Measurements from ENCODE around the gene C4orf50. TPM values are rescaled to one million over a fixed set of nuclear protein-coding genes. Genes with fewer than 3 reads are reported as not detected.

The C4orf50 gene
- total and polyA plus RNA-seq, 2 experiments from 2014 or later: 0.06 to 0.31 TPM

DNA sequence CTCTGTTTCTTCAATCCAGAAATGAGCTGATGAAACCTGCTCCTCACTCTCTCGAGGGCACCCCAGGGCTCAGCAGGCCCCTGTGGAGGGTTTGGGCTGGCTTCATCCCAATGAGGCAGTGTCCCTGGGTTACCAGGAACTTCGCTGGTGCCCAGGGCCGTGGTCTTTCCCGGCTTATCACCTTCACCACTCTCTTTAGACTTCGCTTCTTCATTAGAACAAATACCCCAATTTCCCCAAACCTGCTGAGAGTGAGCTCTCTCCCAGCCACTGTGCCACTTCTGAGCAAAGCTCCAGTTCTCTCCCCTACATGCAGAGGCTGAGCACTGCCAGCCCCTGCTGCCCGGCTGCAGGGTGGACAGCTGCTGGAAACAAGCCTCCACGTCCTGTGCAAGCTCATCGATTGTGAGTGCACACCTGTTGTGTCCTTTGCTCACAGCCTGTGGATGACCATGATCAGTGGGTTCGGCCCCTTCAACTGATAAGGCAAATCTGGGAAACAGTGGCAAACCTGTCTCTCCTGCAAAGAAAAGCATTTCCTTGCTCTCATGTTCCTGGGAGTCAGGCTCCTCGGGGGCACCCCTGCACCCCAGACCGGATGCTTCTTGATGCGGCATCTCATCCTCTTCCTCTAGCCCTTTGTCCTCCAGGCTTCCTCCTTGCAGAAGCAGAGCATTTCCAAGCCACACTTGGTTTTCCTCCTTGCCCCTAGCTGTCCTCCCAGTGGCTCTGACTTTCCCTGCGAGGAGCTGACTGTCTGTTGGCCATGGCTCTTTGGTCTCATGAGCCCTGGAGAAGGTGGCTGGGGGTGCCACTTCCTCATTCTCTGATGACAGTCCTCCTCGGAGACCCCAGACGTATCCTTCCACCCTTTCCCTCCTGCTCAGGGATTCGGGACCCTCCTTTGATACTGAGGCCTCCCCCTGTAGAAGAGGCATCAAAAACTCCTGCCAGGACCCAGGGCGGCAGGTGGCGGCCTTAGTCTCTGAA lies 28.7 kb downstream of the C4orf50 start:
- H3K4me1 Mint-ChIP-seq: no peaks in the 10 kb centered on the region; the same call in 2 of the 3 replicates
- H3K27ac Mint-ChIP-seq: no peak overlapping the region
- Histone ChIP-seq H3K4me3 (no peak overlapping the region), H2AFZ (no peak overlapping the region), H3K27ac (ENCODE audit: low read depth) (no peak overlapping the region), H4K20me1 (replicated peaks; ENCODE audit: insufficient read depth) (no peaks in the 10 kb centered on the region), H3K4me2 (no peak overlapping the region), H3K9me2 (ENCODE audit: insufficient read depth) (peaks cover 3% of the 10 kb centered on the region; the same call in 1 of the 2 replicates), H3F3A (replicated peaks; ENCODE audit: low read depth) (no peaks in the 10 kb centered on the region), H3K36me3 (ENCODE audit: insufficient read depth) (no peaks in the 10 kb centered on the region), H3K27me3 (ENCODE audit: insufficient read depth) (no peaks in the 10 kb centered on the region), H3K79me2 (replicated peaks; ENCODE audit: insufficient read depth) (no peaks in the 10 kb centered on the region), H3K4me1 (ENCODE audit: insufficient read depth) (no peaks in the 10 kb centered on the region)
- TF ChIP-seq EZH2 (IDR thresholded peaks at IDR 0.05; ENCODE audit: low read depth, unreplicated experiment) (no peak), EZH2phosphoT487 (IDR thresholded peaks at IDR 0.05; ENCODE audit: unreplicated experiment) (no peak), NANOG (IDR thresholded peaks at IDR 0.05; ENCODE audit: borderline replicate concordance) (no peak)
- peaks cover 9% of the 10 kb centered on the region for H3K27me3 Mint-ChIP-seq (ENCODE audit: insufficient read depth, low read depth, poor library complexity)
- ATAC-seq: no peak
- no peak overlapping the region for H3K4me3 Mint-ChIP-seq
- DNase-seq (ENCODE audit: low spot score): no peak
- H3K36me3 Mint-ChIP-seq (ENCODE audit: low read depth): peaks cover 5% of the 10 kb centered on the region; the same call in 2 of the 3 replicates
- peaks cover 17% of the 10 kb centered on the region for H3K9me3 Mint-ChIP-seq

DNA sequence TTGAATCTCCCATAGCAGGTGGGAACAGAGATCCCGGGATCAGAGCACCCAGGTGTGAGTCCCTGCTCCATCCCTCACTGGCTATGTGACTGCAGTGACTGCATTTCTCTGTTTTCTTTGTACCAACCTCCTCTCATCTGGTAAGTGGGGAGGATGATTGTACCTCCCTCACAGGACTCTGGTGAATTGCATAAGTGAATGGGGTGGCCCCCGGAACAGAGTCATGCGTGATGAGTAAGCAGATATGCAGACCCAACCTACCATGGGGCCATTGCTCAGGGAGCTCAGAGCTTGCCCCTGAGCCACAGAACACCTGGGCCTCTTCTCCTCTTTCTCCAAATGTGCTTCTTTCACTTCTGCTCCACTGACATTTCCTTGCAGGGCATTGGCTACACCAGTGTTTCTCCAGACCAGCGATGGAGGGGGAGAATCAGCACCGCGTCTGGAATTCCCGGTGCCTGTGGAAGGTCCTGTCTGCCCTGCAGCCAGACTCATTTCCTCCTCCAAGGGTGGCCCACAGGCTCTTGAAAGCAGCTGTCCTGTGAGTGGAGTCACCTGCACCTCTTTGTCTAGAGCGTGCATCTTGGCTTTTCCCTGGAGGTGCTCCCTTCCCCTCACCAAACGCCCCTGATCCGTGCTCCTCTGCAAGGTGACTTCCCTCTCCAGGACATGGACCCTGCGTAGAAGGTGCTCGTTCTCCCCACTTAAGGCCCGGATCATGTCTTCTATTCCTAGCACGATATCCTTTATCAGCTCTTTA lies 30.0 kb downstream of the C4orf50 start:
- Histone ChIP-seq H2AFZ (no peak overlapping the region), H3K27ac (ENCODE audit: low read depth) (no peak overlapping the region), H3K79me2 (replicated peaks; ENCODE audit: insufficient read depth) (no peaks in the 10 kb centered on the region), H3K36me3 (ENCODE audit: insufficient read depth) (no peaks in the 10 kb centered on the region), H3K4me1 (ENCODE audit: insufficient read depth) (no peaks in the 10 kb centered on the region), H3F3A (replicated peaks; ENCODE audit: low read depth) (no peaks in the 10 kb centered on the region), H3K4me3 (no peak overlapping the region), H4K20me1 (replicated peaks; ENCODE audit: insufficient read depth) (no peaks in the 10 kb centered on the region), H3K9me2 (ENCODE audit: insufficient read depth) (peaks cover 3% of the 10 kb centered on the region; the same call in 1 of the 2 replicates), H3K27me3 (ENCODE audit: insufficient read depth) (no peaks in the 10 kb centered on the region), H3K4me2 (no peak overlapping the region)
- Mint-ChIP-seq H3K4me3 (no peak overlapping the region), H3K9me3 (peaks cover 30% of the 10 kb centered on the region), H3K36me3 (ENCODE audit: low read depth) (peaks cover 13% of the 10 kb centered on the region; the same call in 2 of the 3 replicates), H3K4me1 (no peaks in the 10 kb centered on the region; the same call in 2 of the 3 replicates), H3K27me3 (ENCODE audit: insufficient read depth, low read depth, poor library complexity) (peaks cover 9% of the 10 kb centered on the region), H3K27ac (no peak overlapping the region)
- DNase-seq (ENCODE audit: low spot score): no peak
- no peak for ATAC-seq
- TF ChIP-seq, protein P1, sequence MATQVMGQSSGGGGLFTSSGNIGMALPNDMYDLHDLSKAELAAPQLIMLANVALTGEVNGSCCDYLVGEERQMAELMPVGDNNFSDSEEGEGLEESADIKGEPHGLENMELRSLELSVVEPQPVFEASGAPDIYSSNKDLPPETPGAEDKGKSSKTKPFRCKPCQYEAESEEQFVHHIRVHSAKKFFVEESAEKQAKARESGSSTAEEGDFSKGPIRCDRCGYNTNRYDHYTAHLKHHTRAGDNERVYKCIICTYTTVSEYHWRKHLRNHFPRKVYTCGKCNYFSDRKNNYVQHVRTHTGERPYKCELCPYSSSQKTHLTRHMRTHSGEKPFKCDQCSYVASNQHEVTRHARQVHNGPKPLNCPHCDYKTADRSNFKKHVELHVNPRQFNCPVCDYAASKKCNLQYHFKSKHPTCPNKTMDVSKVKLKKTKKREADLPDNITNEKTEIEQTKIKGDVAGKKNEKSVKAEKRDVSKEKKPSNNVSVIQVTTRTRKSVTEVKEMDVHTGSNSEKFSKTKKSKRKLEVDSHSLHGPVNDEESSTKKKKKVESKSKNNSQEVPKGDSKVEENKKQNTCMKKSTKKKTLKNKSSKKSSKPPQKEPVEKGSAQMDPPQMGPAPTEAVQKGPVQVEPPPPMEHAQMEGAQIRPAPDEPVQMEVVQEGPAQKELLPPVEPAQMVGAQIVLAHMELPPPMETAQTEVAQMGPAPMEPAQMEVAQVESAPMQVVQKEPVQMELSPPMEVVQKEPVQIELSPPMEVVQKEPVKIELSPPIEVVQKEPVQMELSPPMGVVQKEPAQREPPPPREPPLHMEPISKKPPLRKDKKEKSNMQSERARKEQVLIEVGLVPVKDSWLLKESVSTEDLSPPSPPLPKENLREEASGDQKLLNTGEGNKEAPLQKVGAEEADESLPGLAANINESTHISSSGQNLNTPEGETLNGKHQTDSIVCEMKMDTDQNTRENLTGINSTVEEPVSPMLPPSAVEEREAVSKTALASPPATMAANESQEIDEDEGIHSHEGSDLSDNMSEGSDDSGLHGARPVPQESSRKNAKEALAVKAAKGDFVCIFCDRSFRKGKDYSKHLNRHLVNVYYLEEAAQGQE (IDR thresholded peaks at IDR 0.05; ENCODE audit: unreplicated experiment): no peak
- TF ChIP-seq, protein P2, sequence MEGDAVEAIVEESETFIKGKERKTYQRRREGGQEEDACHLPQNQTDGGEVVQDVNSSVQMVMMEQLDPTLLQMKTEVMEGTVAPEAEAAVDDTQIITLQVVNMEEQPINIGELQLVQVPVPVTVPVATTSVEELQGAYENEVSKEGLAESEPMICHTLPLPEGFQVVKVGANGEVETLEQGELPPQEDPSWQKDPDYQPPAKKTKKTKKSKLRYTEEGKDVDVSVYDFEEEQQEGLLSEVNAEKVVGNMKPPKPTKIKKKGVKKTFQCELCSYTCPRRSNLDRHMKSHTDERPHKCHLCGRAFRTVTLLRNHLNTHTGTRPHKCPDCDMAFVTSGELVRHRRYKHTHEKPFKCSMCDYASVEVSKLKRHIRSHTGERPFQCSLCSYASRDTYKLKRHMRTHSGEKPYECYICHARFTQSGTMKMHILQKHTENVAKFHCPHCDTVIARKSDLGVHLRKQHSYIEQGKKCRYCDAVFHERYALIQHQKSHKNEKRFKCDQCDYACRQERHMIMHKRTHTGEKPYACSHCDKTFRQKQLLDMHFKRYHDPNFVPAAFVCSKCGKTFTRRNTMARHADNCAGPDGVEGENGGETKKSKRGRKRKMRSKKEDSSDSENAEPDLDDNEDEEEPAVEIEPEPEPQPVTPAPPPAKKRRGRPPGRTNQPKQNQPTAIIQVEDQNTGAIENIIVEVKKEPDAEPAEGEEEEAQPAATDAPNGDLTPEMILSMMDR (conservative IDR thresholded peaks at IDR 0.05; ENCODE audit: low read depth in 2 of 2): no peak
- TF ChIP-seq, protein P3, sequence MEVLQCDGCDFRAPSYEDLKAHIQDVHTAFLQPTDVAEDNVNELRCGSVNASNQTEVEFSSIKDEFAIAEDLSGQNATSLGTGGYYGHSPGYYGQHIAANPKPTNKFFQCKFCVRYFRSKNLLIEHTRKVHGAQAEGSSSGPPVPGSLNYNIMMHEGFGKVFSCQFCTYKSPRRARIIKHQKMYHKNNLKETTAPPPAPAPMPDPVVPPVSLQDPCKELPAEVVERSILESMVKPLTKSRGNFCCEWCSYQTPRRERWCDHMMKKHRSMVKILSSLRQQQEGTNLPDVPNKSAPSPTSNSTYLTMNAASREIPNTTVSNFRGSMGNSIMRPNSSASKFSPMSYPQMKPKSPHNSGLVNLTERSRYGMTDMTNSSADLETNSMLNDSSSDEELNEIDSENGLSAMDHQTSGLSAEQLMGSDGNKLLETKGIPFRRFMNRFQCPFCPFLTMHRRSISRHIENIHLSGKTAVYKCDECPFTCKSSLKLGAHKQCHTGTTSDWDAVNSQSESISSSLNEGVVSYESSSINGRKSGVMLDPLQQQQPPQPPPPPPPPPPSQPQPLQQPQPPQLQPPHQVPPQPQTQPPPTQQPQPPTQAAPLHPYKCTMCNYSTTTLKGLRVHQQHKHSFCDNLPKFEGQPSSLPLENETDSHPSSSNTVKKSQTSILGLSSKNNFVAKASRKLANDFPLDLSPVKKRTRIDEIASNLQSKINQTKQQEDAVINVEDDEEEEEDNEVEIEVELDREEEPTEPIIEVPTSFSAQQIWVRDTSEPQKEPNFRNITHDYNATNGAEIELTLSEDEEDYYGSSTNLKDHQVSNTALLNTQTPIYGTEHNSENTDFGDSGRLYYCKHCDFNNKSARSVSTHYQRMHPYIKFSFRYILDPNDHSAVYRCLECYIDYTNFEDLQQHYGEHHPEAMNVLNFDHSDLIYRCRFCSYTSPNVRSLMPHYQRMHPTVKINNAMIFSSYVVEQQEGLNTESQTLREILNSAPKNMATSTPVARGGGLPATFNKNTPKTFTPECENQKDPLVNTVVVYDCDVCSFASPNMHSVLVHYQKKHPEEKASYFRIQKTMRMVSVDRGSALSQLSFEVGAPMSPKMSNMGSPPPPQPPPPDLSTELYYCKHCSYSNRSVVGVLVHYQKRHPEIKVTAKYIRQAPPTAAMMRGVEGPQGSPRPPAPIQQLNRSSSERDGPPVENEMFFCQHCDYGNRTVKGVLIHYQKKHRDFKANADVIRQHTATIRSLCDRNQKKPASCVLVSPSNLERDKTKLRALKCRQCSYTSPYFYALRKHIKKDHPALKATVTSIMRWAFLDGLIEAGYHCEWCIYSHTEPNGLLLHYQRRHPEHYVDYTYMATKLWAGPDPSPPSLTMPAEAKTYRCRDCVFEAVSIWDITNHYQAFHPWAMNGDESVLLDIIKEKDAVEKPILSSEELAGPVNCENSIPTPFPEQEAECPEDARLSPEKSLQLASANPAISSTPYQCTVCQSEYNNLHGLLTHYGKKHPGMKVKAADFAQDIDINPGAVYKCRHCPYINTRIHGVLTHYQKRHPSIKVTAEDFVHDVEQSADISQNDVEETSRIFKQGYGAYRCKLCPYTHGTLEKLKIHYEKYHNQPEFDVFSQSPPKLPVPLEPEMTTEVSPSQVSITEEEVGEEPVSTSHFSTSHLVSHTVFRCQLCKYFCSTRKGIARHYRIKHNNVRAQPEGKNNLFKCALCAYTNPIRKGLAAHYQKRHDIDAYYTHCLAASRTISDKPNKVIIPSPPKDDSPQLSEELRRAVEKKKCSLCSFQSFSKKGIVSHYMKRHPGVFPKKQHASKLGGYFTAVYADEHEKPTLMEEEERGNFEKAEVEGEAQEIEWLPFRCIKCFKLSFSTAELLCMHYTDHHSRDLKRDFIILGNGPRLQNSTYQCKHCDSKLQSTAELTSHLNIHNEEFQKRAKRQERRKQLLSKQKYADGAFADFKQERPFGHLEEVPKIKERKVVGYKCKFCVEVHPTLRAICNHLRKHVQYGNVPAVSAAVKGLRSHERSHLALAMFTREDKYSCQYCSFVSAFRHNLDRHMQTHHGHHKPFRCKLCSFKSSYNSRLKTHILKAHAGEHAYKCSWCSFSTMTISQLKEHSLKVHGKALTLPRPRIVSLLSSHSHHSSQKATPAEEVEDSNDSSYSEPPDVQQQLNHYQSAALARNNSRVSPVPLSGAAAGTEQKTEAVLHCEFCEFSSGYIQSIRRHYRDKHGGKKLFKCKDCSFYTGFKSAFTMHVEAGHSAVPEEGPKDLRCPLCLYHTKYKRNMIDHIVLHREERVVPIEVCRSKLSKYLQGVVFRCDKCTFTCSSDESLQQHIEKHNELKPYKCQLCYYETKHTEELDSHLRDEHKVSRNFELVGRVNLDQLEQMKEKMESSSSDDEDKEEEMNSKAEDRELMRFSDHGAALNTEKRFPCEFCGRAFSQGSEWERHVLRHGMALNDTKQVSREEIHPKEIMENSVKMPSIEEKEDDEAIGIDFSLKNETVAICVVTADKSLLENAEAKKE (CRISPR knock-in tag; IDR thresholded peaks at IDR 0.05): no peak

Data from GM23338 (cell line).